Pancreas (tissue), 10 donors: Measurements from ENCODE around the gene SLC22A4. TPM values are rescaled to one million over a fixed set of nuclear protein-coding genes. Genes with fewer than 3 reads are reported as not detected.
A peak's percentile ranks its signal among the peaks of the same experiment; 100 is the strongest.

Experiments
- ATAC-seq, 4 donors: fragments of 200-7000 bp; cut with Tn5 transposase; one replicate each; pipeline versions ENCODE4 v1.8.0 to v1.9.1; 2020; ENCODE audit warnings: mild to moderate bottlenecking in 4 of 4, moderate library complexity in 4 of 4
- DNase-seq, 6 donors: peaks; one replicate each; pipeline ENCODE4 v3.0.0-alpha.2; 2020
- FAIRE-seq: peaks from 2 replicates; lab custom pipeline; 2012; peaks lifted over from hg19 to GRCh38; lab: Jason Lieb, UNC
- H3K27ac ChIP-seq, 4 donors: fragments of 200-600 bp; sonication (generic); 1 replicate in 3 of 4; 2 replicates in 1 of 4; pipeline versions ENCODE4 v1.5.0 to v1.8.0; 2020
- H3K27me3 ChIP-seq, 4 donors: fragments of 200-600 bp; one replicate each; pipeline ENCODE4 v1.8.0; 2021
- H3K36me3 ChIP-seq, 3 donors: fragments of 200-600 bp; sonication (generic) in 1 of 3; one replicate each; pipeline versions ENCODE4 v1.5.0 to v1.8.0; 2020 to 2021
- H3K4me1 ChIP-seq, 3 donors: fragments of 200-600 bp; one replicate each; pipeline ENCODE4 v1.8.0; 2021
- H3K4me3 ChIP-seq, 4 donors: fragments of 200-600 bp; sonication (generic) in 2 of 4; one replicate each; pipeline versions ENCODE4 v1.5.0 to v1.8.0; 2020 to 2021
- H3K9me3 ChIP-seq, 4 donors: fragments of 200-600 bp; one replicate each; pipeline ENCODE4 v1.8.0; 2021
- WGBS, 2 donors: extraction: QIAGEN DNeasy Blood & Tissue Kit; methylation state at CpG; one replicate each; pipeline ENCODE4 v1.1.7; 2013; 5-methylcytosine and 5-hydroxymethylcytosine counted together
- intact Hi-C, 3 donors: fragments of 100-400 bp; cut with DNase I; formaldehyde crosslinking; loops; one replicate each; pipeline versions ENCODE4 v1.11.1 to v1.14.2; 2022
- polyA plus RNA-seq, 2 donors: library from polyadenylated mRNA; stranded (reverse); fragments of 200-250 nt; gene quantifications; one replicate each; pipeline ENCODE4 v1.2.3, GENCODE V29; 2013
- total RNA-seq, 6 donors: library from RNA; stranded (reverse); fragmentation: NEBNext Ultra II Directional in 4 of 6; extraction: Animal tissue kit (Norgen Biotek cat#: 25700) in 4 of 6; gene quantifications; one replicate each; pipeline versions ENCODE4 v1.2.1 to v1.2.4, GENCODE V29; 2021 to 2023
- TF ChIP-seq, protein P1 (sequence below), 4 donors: fragments of 200-600 bp; sonication (generic) in 3 of 4; IDR thresholded peaks; one replicate each; pipeline versions ENCODE4 v1.5.0 to v1.8.0; 2021; ENCODE audit warnings: antibody characterized with exemption in 4 of 4
- donor health status: healthy with polysubstance abuse.
- donor health status: DM: no; HTN: no; CAD: no; lungs with moderate emphysema.
- donor health status: DM: no; HTN: no; CAD: no.
- donor health status: control.
- donor health status: control.
- donor health status: Bipolar disorder and iron deficiency.
- donor health status: DM: yes; HTN: yes; CAD: no.
- donor health status: DM: no; HTN: no; CAD: no.
- donor health status: DM: no; HTN: no; CAD: no.
- donor health status: DM: yes; HTN: yes; CAD: no.

Gene SLC22A4
- total and polyA plus RNA-seq, 8 donors = 0.08 to 0.92 (median 0.33) TPM

DNA sequence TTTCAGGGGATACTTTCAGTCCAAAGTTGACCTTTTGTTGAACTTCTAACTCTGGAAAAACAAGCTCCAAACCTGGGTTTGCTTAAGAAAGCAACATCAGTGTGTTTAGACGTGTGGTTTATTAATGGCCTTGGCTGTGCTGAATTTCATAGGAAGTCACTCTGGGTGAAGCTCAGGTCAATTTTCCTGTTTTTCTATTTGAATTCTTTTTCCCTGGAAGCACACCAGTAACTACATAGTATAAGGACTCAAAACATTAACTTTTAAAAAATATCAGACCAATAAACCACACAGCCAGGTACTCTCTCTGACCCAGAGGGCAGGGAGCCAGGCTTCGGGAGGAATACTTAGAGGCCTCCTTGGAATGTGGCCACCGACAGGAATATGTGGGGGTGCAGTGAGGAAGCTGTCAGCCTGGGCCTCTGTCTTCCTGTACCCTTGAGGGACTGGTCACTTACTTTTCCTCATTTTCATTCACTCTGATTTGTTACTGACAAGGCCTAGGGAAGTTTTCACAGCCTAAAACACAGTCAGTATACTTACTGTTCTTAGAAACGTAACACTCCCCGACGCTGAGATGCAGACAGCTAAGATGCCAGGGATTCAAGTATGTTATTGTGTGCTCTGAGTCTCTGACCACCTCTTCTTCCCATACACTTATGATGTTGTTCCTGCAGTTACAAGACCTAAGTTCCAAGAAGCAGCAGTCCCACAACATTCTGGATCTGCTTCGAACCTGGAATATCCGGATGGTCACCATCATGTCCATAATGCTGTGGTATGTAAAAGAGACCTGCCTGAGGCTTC lies 94.3 kb downstream of the SLC22A4 start:
- Histone ChIP-seq H3K4me1 (peaks cover 0 to 33% (median 8%) of the 10 kb centered on the region in 3 donors), H3K4me3 (no peak overlapping the region), H3K27me3 (no peaks in the 10 kb centered on the region), H3K27ac (peak overlapping the region; percentile 46 to 96 (median 80)), H3K9me3 (no peaks in the 10 kb centered on the region), H3K36me3 (peaks cover 0 to 20% (median 0%) of the 10 kb centered on the region in 3 donors)
- DNase-seq (no peak), FAIRE-seq (no peak), ATAC-seq (peak; percentile 33 to 47 (median 38))
- 57 to 58% methylated on average over 8 of the region's 8 CpGs for WGBS, 2 donors
- TF ChIP-seq, protein P1, sequence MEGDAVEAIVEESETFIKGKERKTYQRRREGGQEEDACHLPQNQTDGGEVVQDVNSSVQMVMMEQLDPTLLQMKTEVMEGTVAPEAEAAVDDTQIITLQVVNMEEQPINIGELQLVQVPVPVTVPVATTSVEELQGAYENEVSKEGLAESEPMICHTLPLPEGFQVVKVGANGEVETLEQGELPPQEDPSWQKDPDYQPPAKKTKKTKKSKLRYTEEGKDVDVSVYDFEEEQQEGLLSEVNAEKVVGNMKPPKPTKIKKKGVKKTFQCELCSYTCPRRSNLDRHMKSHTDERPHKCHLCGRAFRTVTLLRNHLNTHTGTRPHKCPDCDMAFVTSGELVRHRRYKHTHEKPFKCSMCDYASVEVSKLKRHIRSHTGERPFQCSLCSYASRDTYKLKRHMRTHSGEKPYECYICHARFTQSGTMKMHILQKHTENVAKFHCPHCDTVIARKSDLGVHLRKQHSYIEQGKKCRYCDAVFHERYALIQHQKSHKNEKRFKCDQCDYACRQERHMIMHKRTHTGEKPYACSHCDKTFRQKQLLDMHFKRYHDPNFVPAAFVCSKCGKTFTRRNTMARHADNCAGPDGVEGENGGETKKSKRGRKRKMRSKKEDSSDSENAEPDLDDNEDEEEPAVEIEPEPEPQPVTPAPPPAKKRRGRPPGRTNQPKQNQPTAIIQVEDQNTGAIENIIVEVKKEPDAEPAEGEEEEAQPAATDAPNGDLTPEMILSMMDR (IDR thresholded peaks at IDR 0.05) = no peak
- intact Hi-C loops = loop anchor here in 1 of 3 donors (10.0 kb wide), 1 partner anchor 116 kb away; no protein-coding TSS in a partner anchor

- WGBS, 2 donors = 96 to 100% methylated on average over 1 of the region's 1 CpG
Measured at GRCh38 chr5:132389051-132389331, 94.8 kb downstream of the SLC22A4 start.

DNA sequence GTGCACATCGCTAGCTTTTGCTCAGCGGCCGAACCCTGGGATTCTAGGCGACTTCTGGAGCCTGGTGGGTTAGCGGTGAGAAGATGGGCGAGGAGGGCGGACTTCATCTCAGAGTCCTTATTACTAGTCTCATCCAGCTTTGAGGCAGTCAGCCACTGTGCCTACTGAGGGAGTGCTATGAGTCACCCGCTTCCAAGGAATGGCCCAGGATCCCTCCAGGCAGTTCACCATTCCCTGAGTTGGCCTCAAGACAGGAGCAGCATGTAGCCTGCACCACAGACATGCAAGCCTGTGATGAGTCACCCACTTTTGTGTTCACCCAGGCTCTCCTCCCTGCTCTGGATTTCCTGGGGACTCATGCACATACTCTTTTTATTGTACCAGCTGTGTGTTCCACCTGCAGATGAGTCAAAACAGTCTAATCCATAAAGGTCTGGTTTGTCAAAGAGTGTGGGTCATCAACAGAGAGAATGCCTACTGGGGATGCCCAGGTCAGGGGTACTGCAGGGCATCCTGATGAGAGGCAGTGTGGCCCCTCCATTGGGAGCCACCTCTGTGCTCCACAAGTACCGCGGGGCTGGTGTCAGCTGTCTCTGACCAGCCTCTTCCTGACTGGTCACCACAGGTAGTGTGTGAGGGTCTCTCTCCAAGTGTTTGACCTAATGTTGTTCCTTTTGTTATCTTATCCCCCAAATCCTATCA lies 95.5 kb downstream of the SLC22A4 start:
- no peak for DNase-seq
- H3K4me1 ChIP-seq = peaks cover 0 to 33% (median 8%) of the 10 kb centered on the region in 3 donors

More at GRCh38 chr5:132389051-132389331, 94.8 kb downstream of the SLC22A4 start:
- no peak for FAIRE-seq
- H3K36me3 ChIP-seq = peaks cover 0 to 25% (median under 1%) of the 10 kb centered on the region in 3 donors
- intact Hi-C loops = loop anchor here in 1 of 3 donors (10.0 kb wide), 1 partner anchor 116 kb away; no protein-coding TSS in a partner anchor
- H3K9me3 ChIP-seq = no peaks in the 10 kb centered on the region
- DNase-seq = no peak
- ATAC-seq = no peak
- no peaks in the 10 kb centered on the region for H3K27me3 ChIP-seq
- peak overlapping the region in 2 of 4 donors; percentile 88 to 96 for H3K27ac ChIP-seq
- no peak overlapping the region for H3K4me3 ChIP-seq
- peaks cover 0 to 33% (median 8%) of the 10 kb centered on the region in 3 donors for H3K4me1 ChIP-seq
- TF ChIP-seq, protein P1 (IDR thresholded peaks at IDR 0.05) = no peak

DNA sequence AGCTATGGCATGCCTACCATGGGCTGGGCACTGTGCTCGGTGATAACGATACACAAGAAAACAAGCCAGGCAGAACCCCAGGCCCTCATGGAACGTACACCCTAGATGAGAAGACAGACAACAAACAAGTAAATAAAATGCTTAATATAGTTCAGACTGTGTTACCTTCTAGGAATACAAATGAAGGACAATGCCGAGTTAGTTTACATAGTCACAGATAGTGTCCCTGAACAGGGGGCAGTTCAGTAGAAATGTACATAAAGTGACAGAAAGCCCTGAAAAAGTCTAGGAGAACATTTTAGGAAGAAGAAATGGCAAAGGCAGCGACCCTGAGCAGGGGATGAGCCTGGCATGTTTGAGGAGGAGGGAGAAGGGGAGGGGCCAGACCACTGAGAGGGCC lies 97.1 kb downstream of the SLC22A4 start:
- ATAC-seq (no peak), FAIRE-seq (no peak), DNase-seq (no peak)
- WGBS, 2 donors = 61 to 67% methylated on average over 5 of the region's 5 CpGs
- Histone ChIP-seq H3K9me3 (no peaks in the 10 kb centered on the region), H3K27me3 (no peaks in the 10 kb centered on the region), H3K27ac (no peak overlapping the region), H3K4me3 (no peak overlapping the region), H3K36me3 (peaks cover 0 to 30% (median 11%) of the 10 kb centered on the region in 3 donors), H3K4me1 (peaks cover 0 to 29% (median 4%) of the 10 kb centered on the region in 3 donors)
- intact Hi-C loops = no loop called here
- TF ChIP-seq, protein P1 (IDR thresholded peaks at IDR 0.05) = no peak

More for the DNA sequence above, 95.5 kb downstream of the SLC22A4 start:
- WGBS, 2 donors = 98% methylated on average over 10 of the region's 10 CpGs
- intact Hi-C loops = loop anchor here in 1 of 3 donors (10.0 kb wide), 1 partner anchor 115 kb away; no protein-coding TSS in a partner anchor
- no peaks in the 10 kb centered on the region for H3K9me3 ChIP-seq
- peak in 1 of 4 donors; percentile 3 for ATAC-seq
- no peak overlapping the region for H3K4me3 ChIP-seq
- TF ChIP-seq, protein P1 (IDR thresholded peaks at IDR 0.05) = no peak
- peak overlapping the region in 2 of 4 donors; percentile 88 to 96 for H3K27ac ChIP-seq
- H3K36me3 ChIP-seq = peaks cover 0 to 25% (median 8%) of the 10 kb centered on the region in 3 donors
- FAIRE-seq = no peak
- no peaks in the 10 kb centered on the region for H3K27me3 ChIP-seq
